ENCODE data around the gene GRK5.

DNA sequence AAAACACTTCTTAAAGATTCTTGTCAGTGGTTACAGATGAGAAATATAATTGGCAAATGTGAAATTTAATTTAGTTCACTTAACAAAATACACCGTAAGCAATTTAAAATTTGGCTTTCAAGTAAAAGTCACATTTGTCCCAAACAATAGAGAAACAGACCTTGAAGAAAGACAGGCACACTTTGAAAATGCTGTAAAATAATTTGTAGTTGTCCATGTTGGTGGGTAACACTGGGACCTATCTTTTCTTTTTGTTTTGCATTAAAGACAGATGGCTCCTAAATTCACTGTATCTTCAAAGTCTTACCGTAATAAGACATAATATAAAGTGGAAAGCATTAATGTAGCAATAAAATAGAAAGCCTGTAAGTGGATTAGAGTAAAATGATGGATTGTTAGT lies 3.3 kb downstream of the GRK5 start:
- no peak for TF ChIP-seq SP1 (IDR thresholded peaks at IDR 0.05)
- TF ChIP-seq FOXK2 (IDR thresholded peaks at IDR 0.05): no peak
- TF ChIP-seq FOXA1 (IDR thresholded peaks at IDR 0.05): no peak
- no peak for TF ChIP-seq SUZ12 (IDR thresholded peaks at IDR 0.05)
- TF ChIP-seq FOXM1 (IDR thresholded peaks at IDR 0.05; ENCODE audit: borderline replicate concordance): no peak
- TF ChIP-seq L3MBTL2 (conservative IDR thresholded peaks at IDR 0.05): no peak
- TF ChIP-seq BHLHE40 (IDR thresholded peaks at IDR 0.05; ENCODE audit: borderline replicate concordance): no peak
- TF ChIP-seq HDGF (IDR thresholded peaks at IDR 0.05; ENCODE audit: borderline replicate concordance): no peak

Measured in HEK293T (cell line).